HG03558 (cell line): ENCODE data around the gene MRPS5.

Source experiments
- ATAC-seq: cut with Tn5 transposase; IDR thresholded peaks from one replicate; pipeline ENCODE4 v1.9.1; 2021; ENCODE audit warnings: moderate number of reproducible peaks; ENCODE audit not compliant: unreplicated experiment; ENCODE audit errors: extremely low read depth

Gene MRPS5

DNA sequence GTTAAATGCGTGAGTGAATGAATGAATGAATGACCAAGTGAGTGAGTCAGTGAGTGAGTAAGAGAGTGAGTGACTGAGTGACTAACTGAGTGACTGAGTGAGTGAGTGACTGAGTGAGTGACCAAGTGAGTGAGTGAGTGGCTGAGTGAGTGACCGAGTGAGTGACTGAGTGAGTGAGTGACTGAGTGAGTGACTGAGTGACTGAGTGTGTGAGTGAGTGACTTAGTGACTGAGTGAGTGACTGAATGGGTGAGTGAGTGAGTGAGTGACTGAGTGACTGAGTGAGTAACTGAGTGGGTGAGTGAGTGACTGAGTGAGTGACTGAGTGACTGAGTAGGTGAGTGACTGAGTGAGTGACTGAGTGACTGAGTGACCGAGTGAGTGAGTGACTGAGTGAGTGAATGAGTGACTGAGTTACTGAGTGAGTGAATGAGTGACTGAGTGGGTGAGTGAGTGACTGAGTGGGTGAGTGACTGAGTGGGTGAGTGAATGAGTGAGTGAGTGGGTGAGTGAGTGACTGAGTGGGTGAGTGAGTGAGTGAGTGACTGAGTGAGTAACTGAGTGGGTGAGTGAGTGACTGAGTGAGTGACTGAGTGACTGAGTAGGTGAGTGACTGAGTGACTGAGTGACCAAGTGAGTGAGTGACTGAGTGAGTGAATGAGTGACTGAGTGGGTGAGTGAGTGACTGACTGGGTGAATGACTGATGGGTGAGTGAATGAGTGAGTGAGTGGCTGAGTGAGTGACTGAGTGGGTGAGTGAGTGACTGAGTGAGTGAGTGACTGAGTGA lies 84.8 kb downstream of the MRPS5 start:
- no peak for ATAC-seq
